Activated CD4-positive, alpha-beta memory T cell treated with anti-CD3 and anti-CD28 coated beads for 36 hours (primary cell): ENCODE data around the gene PLD6. TPM values are rescaled to one million over a fixed set of nuclear protein-coding genes. Genes with fewer than 3 reads are reported as not detected.

Experiments
- CTCF ChIA-PET: fragments of 350-600 bp; sonication (Branson Sonifier 250); formaldehyde crosslinking; loops from one replicate; lab custom pipeline; 2021; ENCODE audit warnings: antibody characterized with exemption, inconsistent platforms; lab: Charles Lee
- POLR2A ChIA-PET: fragments of 350-600 bp; sonication (Branson Sonifier 250); formaldehyde crosslinking; loops from one replicate; lab custom pipeline; 2021; ENCODE audit warnings: antibody characterized with exemption; lab: Charles Lee
- DNase-seq: peaks from one replicate; pipeline ENCODE4 v3.0.0-alpha.2; 2020
- H3K27ac Mint-ChIP-seq: one replicate; pipeline ENCODE4 v1.8.0; 2021; ENCODE audit warnings: mixed read lengths
- H3K27me3 Mint-ChIP-seq: one replicate; pipeline ENCODE4 v1.8.0; 2021; ENCODE audit warnings: mixed read lengths
- H3K36me3 Mint-ChIP-seq: one replicate; pipeline ENCODE4 v1.8.0; 2021; ENCODE audit warnings: mixed read lengths
- H3K4me1 Mint-ChIP-seq: one replicate; pipeline ENCODE4 v1.8.0; 2021; ENCODE audit warnings: low read depth, mixed read lengths
- H3K4me3 Mint-ChIP-seq: one replicate; pipeline ENCODE4 v1.8.0; 2021; ENCODE audit warnings: mild to moderate bottlenecking, mixed read lengths
- H3K9me3 Mint-ChIP-seq: one replicate; pipeline ENCODE4 v1.8.0; 2021; ENCODE audit warnings: mixed read lengths
- intact Hi-C: fragments of 100-400 bp; cut with micrococcal nuclease; formaldehyde crosslinking; loops from one replicate; pipeline ENCODE4 v1.15.1; 2023
- total RNA-seq, 2 experiments: library from RNA; stranded (reverse); gene quantifications; one replicate each; pipeline ENCODE4 v1.2.3, GENCODE V29; 2021

PLD6 gene
- total RNA-seq, 2 experiments from 2014 or later, result 9.3 to 9.4 TPM

GRCh38 chr17:17224137-17224536 lies 18.0 kb upstream of the PLD6 start:
- ChIA-PET POLR2A (no interaction called here), CTCF (interaction anchor here (1.5 kb wide), 1 partner anchor 83 kb away, joined by 5 read pairs; no protein-coding TSS in a partner anchor)
- H3K27me3 Mint-ChIP-seq, result no peaks in the 10 kb centered on the region
- intact Hi-C loops, result no loop called here
- H3K4me1 Mint-ChIP-seq, result no peaks in the 10 kb centered on the region
- H3K27ac Mint-ChIP-seq, result no peak overlapping the region
- no peak for DNase-seq
- H3K4me3 Mint-ChIP-seq, result no peak overlapping the region
- no peaks in the 10 kb centered on the region for H3K9me3 Mint-ChIP-seq
- peaks cover 28% of the 10 kb centered on the region for H3K36me3 Mint-ChIP-seq

DNA sequence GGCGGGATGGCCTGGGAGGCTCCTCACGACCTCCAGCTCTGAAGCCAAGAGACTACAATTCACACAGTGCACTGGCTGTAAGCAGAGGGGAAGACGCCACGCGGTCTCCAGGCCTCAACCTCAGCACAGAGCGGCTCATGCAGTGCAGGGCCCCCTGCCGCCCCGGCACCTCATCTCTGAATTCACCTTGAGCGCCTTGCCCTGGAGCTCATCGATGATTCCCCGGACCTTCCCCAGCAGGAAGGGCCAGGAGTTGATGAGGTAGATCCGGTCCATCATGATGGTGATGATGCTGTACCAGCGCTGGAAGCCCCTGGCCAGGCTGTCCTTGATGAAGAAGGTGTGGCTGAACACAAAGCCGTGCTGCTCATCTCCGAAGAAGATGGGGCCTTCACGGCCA lies 17.6 kb upstream of the PLD6 start:
- Mint-ChIP-seq H3K4me1 (no peaks in the 10 kb centered on the region), H3K27me3 (no peaks in the 10 kb centered on the region), H3K36me3 (peaks cover 31% of the 10 kb centered on the region), H3K27ac (no peak overlapping the region), H3K4me3 (no peak overlapping the region), H3K9me3 (no peaks in the 10 kb centered on the region)
- intact Hi-C loops, result no loop called here
- ChIA-PET CTCF (interaction anchor here (1.5 kb wide), 1 partner anchor 82 kb away, joined by 5 read pairs; no protein-coding TSS in a partner anchor), POLR2A (no interaction called here)
- no peak for DNase-seq

- Mint-ChIP-seq H3K27me3 (no peaks in the 10 kb centered on the region), H3K27ac (no peak overlapping the region), H3K36me3 (peaks cover 39% of the 10 kb centered on the region), H3K4me1 (no peaks in the 10 kb centered on the region), H3K9me3 (no peaks in the 10 kb centered on the region), H3K4me3 (no peak overlapping the region)
- intact Hi-C loops, result no loop called here
- POLR2A ChIA-PET, result no interaction called here
- CTCF ChIA-PET, result no interaction called here
- DNase-seq, result no peak
Measured at GRCh38 chr17:17221329-17221728, 15.2 kb upstream of the PLD6 start.

DNA sequence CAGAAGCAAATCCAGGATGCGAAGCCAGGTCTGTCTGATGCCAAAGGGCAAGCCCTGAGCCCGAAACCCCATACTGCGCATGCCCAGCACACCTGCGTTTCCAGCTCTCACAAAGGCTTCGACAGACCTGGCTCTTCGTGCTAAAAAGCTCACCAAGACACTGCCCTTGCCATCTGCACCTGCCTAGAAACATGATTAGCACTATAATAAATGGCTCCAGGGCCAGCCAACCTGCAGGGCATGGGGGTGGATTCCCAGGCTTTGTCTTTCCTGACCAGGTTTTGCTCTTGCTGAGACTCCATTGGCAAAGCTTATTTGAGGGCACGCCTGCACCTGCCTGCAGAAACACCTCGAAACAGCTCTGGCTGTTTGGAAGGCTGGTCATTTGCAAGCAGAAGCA lies 14.4 kb upstream of the PLD6 start:
- H3K36me3 Mint-ChIP-seq, result peaks cover 43% of the 10 kb centered on the region
- CTCF ChIA-PET, result no interaction called here

DNA sequence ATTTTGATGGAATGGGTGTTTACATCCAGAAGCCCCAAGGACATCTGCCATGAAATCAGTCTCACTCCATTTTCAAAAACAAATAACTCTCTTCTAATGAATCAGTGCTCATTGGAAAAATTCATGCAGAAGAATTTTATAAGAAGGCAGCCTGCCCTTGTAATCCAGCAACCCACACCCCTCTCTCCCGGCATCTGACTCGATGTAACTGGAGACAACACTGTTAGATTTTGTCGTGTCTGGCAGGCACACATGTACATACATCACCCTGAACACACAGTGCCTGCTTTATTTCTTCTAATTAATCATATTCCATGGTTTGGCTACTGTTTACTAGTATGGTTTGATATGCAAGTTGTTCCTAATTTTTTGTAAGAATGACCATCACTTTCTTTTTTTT lies 11.9 kb upstream of the PLD6 start:
- intact Hi-C loops, result no loop called here
- Mint-ChIP-seq H3K9me3 (no peaks in the 10 kb centered on the region), H3K27me3 (no peaks in the 10 kb centered on the region), H3K4me3 (no peak overlapping the region), H3K36me3 (peaks cover 35% of the 10 kb centered on the region), H3K27ac (no peak overlapping the region), H3K4me1 (no peaks in the 10 kb centered on the region)
- DNase-seq, result no peak
- ChIA-PET POLR2A (no interaction called here), CTCF (no interaction called here)

More for the DNA sequence above, 14.4 kb upstream of the PLD6 start:
- Mint-ChIP-seq H3K4me1 (no peaks in the 10 kb centered on the region), H3K27ac (no peak overlapping the region), H3K9me3 (no peaks in the 10 kb centered on the region), H3K4me3 (no peak overlapping the region), H3K27me3 (no peaks in the 10 kb centered on the region)
- POLR2A ChIA-PET, result interaction anchor here (1.6 kb wide), 1 partner anchor 15 kb away, joined by 3 read pairs; no protein-coding TSS in a partner anchor
- intact Hi-C loops, result no loop called here
- no peak for DNase-seq

GRCh38 chr17:17216776-17217175 lies 10.6 kb upstream of the PLD6 start:
- Mint-ChIP-seq H3K27me3 (no peaks in the 10 kb centered on the region), H3K4me1 (no peaks in the 10 kb centered on the region), H3K27ac (no peak overlapping the region), H3K4me3 (no peak overlapping the region), H3K9me3 (no peaks in the 10 kb centered on the region), H3K36me3 (peaks cover 33% of the 10 kb centered on the region)
- intact Hi-C loops, result no loop called here
- CTCF ChIA-PET, result no interaction called here
- POLR2A ChIA-PET, result interaction anchor here (0.6 kb wide), 1 partner anchor 792 kb away, joined by 3 read pairs; no protein-coding TSS in a partner anchor
- DNase-seq, result no peak

DNA sequence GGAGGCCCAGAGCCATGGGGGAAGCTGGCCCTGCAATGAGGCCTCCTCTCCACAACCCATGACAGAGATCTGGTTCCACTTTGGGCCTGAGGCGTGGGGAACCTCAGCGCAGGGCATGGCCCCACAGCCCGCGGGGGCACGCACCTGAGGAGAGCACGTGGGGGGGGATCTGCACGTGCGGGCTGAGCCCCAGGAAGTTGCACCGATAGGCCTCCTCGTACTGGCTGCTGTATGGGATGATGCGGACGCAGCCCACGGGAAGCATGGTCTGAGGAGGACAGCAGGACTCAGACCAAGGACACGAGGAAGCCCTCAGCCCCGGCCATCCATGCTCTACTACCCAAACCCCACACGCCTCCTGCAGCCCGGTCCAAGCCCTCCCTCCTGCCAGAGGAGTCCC lies 10.1 kb upstream of the PLD6 start:
- no peak for DNase-seq
- intact Hi-C loops, result no loop called here
- H3K27ac Mint-ChIP-seq, result no peak overlapping the region
- CTCF ChIA-PET, result no interaction called here
- no peaks in the 10 kb centered on the region for H3K9me3 Mint-ChIP-seq
- peaks cover 33% of the 10 kb centered on the region for H3K36me3 Mint-ChIP-seq
- H3K4me3 Mint-ChIP-seq, result no peak overlapping the region
- POLR2A ChIA-PET, result no interaction called here
- no peaks in the 10 kb centered on the region for H3K4me1 Mint-ChIP-seq
- H3K27me3 Mint-ChIP-seq, result no peaks in the 10 kb centered on the region

- no peak overlapping the region for H3K4me3 Mint-ChIP-seq
- ChIA-PET CTCF (no interaction called here), POLR2A (no interaction called here)
- peaks cover 28% of the 10 kb centered on the region for H3K36me3 Mint-ChIP-seq
- no peaks in the 10 kb centered on the region for H3K4me1 Mint-ChIP-seq
- intact Hi-C loops, result no loop called here
- H3K27me3 Mint-ChIP-seq, result no peaks in the 10 kb centered on the region
- H3K9me3 Mint-ChIP-seq, result no peaks in the 10 kb centered on the region
- H3K27ac Mint-ChIP-seq, result no peak overlapping the region
- no peak for DNase-seq
Measured at GRCh38 chr17:17215575-17215974, 9.4 kb upstream of the PLD6 start.

- POLR2A ChIA-PET, result no interaction called here
- H3K36me3 Mint-ChIP-seq, result peaks cover 23% of the 10 kb centered on the region
- H3K27me3 Mint-ChIP-seq, result no peaks in the 10 kb centered on the region
- no peak for DNase-seq
- H3K27ac Mint-ChIP-seq, result no peak overlapping the region
- intact Hi-C loops, result no loop called here
- CTCF ChIA-PET, result no interaction called here
- no peaks in the 10 kb centered on the region for H3K4me1 Mint-ChIP-seq
- H3K9me3 Mint-ChIP-seq, result no peaks in the 10 kb centered on the region
- no peak overlapping the region for H3K4me3 Mint-ChIP-seq
Measured at GRCh38 chr17:17214646-17215436, 8.7 kb upstream of the PLD6 start.

- Mint-ChIP-seq H3K4me3 (no peak overlapping the region), H3K27me3 (no peaks in the 10 kb centered on the region), H3K4me1 (no peaks in the 10 kb centered on the region), H3K9me3 (no peaks in the 10 kb centered on the region), H3K27ac (no peak overlapping the region), H3K36me3 (peaks cover 20% of the 10 kb centered on the region)
- intact Hi-C loops, result no loop called here
- POLR2A ChIA-PET, result no interaction called here
- DNase-seq, result no peak
- CTCF ChIA-PET, result no interaction called here
Measured at GRCh38 chr17:17213775-17214174, 7.6 kb upstream of the PLD6 start.

- no peak for DNase-seq
- Mint-ChIP-seq H3K4me1 (peaks cover 22% of the 10 kb centered on the region), H3K9me3 (no peaks in the 10 kb centered on the region), H3K27me3 (no peaks in the 10 kb centered on the region), H3K27ac (no peak overlapping the region), H3K36me3 (peaks cover 12% of the 10 kb centered on the region), H3K4me3 (no peak overlapping the region)
- ChIA-PET CTCF (interaction anchor here (0.8 to 1.7 kb wide), 2 partner anchors 63 to 66 kb away, joined by 3 to 9 read pairs; no protein-coding TSS in a partner anchor), POLR2A (no interaction called here)
- intact Hi-C loops, result loop anchor here (2.0 to 5.0 kb wide), 3 partner anchors 29 to 206 kb away; partner anchors contain the start of genes FLCN and MPRIP
Measured at GRCh38 chr17:17207998-17208397, 1.9 kb upstream of the PLD6 start.

DNA sequence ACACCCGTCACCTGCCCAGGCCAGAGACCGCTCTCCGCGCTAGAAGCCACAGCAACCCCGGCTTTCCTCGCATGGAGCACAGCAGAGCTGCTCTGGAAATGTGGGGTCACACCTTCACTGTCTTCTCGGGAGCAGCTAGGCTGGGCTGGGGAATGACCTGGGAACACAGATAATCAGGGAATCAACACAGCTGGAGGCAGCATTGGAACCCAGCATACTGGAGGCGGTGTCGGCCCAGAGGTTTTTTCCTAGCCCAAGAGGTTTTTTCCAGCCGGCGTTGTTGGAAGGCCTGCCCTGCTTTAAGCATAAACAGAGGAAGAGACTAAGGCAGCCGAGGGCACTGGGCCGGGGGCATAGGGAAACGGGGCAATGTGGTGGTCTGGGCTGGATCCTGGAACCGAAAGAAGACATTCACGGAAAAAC lies 791 bp upstream of the PLD6 start:
- Mint-ChIP-seq H3K4me3 (peak overlapping the region; percentile 26), H3K4me1 (peaks cover 22% of the 10 kb centered on the region), H3K27me3 (no peaks in the 10 kb centered on the region), H3K9me3 (no peaks in the 10 kb centered on the region), H3K27ac (no peak overlapping the region), H3K36me3 (peaks cover 18% of the 10 kb centered on the region)
- ChIA-PET CTCF (interaction anchor here (1.7 kb wide), 1 partner anchor 65 kb away, joined by 9 read pairs; no protein-coding TSS in a partner anchor), POLR2A (no interaction called here)
- no peak for DNase-seq
- intact Hi-C loops, result loop anchor here (1.0 to 5.0 kb wide), 4 partner anchors 28 to 205 kb away; partner anchors contain the start of genes FLCN and MPRIP
